ENCODE data around the gene ZNF804A.

Gene ZNF804A

DNA sequence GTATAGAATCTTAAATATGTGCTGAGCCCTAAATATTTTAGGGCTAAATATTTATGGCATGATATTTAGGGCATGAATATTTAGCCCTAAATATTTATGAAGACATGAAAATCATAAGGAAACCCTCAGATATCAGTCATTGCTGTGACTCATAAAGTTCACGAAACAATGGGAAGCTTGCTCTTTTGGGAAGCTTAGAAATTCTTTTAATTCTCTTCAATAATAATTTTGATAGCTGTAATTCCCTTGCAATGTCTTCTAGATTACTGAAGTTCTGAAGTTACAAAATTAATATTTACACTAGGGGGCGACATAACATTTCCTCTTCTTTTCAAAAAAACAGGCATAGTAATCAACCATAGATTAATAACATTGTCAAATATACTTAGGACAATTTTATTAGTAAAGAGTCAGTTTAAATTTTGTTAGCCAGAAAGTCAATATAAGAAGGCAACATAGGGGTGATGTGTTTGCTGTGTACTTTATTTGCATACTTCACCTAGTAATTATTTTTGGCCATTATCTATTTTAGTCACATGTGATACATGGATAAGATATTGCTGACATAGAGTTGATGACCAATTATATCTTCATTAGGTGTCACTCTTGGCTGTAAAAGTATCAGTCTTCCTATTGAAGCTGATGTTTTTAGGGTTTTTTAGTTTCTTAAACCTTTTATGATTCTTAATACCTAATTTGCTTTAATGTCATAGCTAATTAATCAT, 13.2 kb downstream of the ZNF804A start:
- DNase-seq, result no peak

DNA sequence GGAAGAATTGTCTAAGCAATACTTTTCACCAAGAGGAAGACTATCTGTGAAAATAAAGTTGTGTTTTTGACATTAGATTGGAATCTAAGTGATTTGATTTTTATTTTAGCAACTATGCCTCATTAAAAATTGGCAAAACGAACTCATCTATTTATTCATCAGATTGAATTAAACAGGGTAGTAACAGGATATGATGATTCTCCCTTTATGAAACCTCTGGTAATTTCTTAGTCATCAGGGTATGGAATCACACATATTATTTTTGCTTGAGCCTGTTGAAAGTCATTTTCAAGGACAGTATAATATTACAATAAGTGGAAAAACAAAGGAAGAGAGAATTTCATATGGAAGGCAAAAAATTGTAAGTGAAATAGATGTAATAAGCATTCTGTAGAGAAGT, 22.0 kb downstream of the ZNF804A start:
- no peak for DNase-seq

DNA sequence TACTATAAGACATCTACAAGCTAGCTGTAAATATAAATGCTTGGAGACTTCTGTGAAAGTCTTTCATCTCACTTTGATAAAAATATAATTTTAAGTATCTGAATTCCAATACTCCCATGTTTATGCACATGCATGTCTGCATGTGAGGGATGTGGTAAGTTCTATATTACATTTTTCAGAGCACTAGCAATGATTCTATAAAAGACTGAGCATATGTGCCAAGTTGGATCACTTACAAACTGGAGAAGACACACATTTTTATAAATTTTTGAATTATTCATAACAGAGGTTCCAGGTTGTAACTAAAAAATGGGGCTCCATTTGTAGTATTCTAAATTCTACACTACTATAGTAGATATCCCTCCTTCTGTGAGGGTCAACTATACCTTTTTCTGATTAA, 26.0 kb downstream of the ZNF804A start:
- DNase-seq, result no peak

GRCh38 chr2:184628051-184628450, 29.7 kb downstream of the ZNF804A start:
- DNase-seq, result no peak

DNA sequence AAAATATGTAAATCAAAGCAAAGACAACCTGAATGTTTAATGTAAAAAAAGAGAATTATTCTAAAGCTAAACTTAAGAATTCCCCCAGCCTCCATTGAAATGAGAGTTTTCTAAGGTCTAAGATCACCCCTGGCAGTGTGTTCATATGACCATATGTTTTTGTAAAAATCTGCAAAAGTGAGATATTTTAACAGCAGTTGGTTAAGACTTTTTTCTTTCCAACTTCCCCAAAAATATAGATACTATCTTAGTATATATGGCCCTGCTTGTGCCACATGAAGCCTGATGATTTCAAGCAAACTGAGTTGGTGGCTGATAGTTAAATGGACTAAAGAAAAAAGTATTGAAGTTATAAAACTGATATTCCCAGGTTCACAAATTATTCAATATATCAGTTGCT, 35.4 kb downstream of the ZNF804A start:
- DNase-seq, result no peak

DNA sequence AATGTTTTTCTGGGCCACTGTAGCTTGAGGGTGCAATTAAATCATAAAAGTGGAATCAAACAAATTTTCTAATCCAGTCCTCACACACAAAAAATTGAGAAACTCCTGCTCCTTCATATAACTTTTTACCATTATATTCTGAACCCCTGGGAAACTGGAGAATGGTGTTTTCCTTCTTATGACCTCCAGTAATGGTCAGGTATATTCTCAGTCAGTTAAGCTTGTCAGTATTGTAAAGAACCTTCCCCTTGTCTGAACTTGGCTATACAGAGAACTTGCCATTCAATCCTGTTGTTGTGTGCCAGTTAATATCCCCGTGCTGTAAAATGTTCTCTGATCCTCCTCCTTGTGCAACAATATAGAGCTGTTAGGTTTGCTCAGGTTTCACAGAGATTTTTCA, 39.5 kb downstream of the ZNF804A start:
- DNase-seq, result no peak

DNA sequence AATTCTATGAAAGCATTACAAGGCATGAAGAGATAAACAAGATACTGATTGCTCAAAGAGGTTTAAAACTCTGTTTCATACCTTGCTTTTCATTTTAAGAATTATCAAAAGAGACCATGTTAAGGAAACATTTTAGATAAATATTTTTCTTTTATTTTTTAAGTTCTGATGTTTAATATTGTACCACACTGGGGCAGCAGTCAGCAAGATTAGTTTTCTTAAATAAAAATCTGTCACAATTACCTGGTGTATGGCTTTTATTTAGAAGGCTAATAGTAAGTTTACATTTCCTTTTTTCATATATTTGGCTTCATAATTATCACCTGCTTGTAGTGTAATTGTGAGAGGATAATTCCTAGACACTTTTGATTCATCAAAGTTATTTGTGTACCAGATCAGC, 46.4 kb downstream of the ZNF804A start:
- DNase-seq, result no peak

DNA sequence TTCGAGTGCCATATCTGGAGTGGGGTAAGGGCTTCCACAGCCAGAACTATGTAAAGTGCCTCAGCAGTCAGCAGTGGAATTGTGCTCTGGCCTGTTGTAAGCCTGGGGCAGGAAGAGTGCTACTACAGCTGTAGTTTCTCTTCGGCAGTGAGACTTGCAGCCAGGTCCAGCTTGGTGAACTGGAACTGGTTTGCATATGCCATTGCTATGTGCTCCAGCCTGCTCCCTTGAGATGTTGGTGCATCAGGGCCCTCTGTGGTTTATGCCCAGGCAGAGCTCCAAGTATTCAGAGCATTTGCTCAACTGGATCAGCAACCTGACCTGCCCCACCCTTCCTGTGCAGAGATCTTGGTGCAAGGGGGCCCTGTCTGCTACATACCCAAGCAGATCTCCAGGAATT, 47.8 kb downstream of the ZNF804A start:
- no peak for DNase-seq

DNA sequence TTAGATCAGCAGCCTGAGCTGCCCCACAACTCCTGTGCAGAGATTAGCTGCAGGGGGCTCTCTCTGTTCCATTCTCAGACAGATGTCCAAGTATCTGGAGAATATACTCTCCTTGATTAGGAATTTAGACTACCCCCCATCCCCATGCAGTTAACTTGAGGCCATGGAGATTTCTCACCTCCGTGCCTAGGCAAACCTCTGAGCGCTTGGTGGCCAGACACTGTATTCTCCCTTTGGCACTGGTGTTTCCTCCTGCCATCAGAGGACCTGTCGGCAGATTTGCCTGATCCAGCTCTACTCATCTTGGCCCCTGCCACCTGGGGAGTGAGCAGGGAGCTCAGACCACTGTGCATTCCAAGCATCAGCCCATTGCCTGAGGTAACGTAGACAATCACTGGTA, 48.3 kb downstream of the ZNF804A start:
- no peak for DNase-seq

DNA sequence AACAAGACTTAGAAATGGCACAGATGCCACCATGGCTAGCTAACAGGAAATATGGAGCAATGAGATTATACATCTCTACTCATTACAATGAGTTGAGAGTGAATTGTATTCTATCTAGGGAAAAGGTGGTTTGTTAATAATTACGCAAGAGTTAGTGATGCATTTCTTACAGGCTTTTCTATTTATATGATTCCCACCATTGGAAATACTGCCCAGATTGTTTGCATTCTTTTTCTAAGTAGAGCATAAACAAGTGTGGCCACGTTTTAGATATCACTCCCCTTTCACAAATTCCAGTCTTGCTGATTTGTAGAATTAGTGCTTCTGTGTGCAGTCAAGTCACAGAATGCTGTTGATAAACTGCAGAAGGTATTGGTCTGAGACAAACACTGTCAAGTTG, 56.6 kb downstream of the ZNF804A start:
- no peak for DNase-seq

- no peak for DNase-seq
Observed at GRCh38 chr2:184677171-184677570, 78.8 kb downstream of the ZNF804A start.

GRCh38 chr2:184679219-184680018, 81.1 kb downstream of the ZNF804A start:
- DNase-seq, result no peak

DNA sequence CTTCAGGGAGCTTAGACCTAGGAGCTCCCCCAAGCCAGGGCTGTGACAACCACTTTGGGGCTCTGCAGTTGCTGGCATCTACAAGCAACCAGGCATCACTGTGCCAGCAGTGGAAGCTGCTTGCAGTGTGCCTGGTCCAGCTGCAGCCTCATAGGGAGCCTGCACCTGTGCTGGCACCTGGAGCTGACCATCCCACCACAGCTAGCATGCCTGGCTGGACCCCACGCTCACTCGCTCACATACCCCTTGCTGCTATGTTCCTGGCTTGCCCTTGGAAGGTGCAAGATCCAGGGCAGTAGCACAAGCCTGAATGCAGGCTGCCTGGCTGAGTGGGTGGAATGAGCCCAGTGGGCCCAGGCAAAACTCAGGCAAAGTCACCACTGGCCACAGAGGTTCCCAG, 82.5 kb downstream of the ZNF804A start:
- DNase-seq, result no peak

DNA sequence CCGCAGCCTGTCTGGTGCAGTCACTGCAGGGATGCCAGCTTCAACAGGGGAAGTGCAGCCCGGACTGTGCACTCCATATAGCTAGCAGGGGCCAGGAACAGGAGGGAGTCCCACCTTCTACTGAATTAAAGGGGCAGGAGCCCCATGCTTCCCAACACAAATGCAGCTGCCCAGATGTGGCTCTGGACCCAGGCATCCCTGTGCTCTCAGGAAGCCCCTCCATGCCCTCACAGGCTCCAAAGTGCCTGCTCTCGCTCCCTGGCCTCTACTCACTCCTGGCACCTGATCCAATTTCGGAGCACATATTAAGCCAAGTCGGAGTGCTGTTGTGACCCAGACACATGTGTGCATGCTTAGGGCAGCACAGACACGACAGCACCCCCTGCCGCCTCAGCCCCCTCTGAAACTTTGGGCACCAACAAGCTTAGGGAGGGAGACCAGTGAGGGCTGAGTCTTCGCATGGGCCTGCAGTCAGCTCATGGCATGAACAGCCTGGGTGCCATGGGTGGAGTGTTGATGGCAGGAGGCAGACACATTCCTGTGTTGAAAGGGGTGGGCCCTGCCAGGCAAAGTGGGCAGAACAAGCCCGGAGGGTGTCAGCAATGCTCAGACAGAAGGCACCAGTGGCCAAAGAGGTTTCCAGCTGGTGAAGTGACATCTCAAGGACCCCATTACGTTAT, 83.5 kb downstream of the ZNF804A start:
- no peak for DNase-seq

- no peak for DNase-seq
Observed at GRCh38 chr2:184683911-184684310, 85.6 kb downstream of the ZNF804A start.

DNA sequence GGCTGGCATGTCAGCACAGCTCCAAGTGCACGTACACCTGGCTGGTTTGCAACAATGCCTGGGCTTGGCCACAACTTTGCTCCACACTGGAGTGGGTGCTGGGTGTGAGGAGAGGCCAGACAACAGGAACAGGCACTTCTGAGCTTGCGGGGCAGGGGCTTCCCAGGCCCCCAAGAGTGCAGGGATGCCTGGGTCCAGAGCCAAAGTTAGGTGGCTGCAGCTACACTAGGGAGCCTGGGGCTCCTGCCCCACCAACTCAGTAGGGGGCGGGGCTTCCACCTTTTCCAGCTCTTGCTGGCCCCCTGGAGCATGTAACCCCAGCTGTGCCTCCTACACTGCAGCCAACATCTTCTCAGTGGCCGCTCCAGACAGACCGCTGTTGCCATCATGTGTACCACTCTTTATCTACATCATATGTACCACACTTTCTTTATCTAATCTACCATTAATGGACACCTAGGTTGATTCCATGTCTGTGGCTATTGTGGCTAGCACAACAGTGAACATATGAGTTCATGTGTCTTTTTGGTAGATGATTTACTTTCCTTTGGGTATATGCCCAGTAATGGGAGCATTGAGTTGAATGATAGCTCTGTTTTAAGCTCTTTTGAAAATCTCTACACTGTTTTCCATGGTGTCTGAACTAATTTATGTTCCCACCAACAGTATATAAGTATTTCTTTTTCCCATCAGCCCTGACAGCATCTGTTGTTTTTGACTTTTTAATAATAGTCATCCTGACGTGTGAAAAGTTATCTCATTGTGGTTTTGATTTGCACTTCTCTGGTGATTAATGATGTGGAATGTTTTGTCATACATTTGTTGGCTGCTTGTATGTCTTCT, 87.9 kb downstream of the ZNF804A start:
- no peak for DNase-seq

- DNase-seq, result no peak
Observed at GRCh38 chr2:184689638-184690037, 91.3 kb downstream of the ZNF804A start.

DNA sequence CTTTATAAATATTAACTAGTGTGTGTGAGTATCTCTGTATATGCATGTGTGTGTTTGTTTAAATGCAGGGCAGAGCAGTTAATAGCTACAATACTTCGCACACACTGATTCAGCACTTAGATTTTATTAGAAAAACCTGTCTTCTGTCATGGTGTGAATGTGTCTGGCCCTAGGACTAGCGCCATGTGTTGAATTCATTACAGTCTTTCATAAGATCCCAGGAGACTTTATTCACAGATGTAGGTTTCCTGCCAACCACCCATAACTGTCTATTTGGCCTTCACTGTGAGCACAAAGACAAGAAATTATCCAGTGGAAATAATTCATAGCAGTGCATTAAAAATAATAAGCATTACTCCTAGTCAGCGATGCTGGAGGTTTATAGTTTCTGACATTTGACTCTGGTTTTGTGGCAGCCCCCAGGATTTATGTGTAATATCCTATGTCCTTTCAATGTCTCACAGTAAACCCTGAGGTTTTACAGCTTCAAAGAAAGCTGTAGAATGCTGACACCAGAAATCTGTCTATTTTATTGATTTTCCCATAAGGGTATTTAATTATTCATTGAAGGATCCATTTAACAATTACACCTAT, 93.9 kb downstream of the ZNF804A start:
- DNase-seq, result no peak

GRCh38 chr2:184696644-184697043, 98.3 kb downstream of the ZNF804A start:
- no peak for DNase-seq

DNA sequence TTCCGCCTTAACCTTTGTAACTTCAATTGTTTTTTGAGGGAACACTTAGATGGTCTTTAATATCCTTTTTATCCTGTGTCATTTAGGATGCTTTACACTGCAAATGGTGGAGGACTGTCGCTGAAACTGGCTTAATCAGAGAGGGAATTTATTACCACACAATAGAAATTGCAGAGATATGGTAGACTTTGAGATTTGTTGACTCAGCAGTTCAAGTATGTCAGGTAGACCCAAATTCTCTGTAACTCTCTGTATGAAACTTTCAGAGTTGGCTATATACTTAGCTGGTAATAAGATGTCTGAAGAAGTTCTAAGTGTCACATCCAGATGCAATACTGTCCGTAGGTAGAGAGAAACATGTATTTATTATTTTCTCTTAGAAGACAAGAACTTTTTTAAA, 100.1 kb downstream of the ZNF804A start:
- no peak for DNase-seq

GRCh38 chr2:184721881-184722280, 123.6 kb downstream of the ZNF804A start:
- DNase-seq, result no peak

- no peak for DNase-seq
Observed at GRCh38 chr2:184727813-184728212, 129.5 kb downstream of the ZNF804A start.

DNA sequence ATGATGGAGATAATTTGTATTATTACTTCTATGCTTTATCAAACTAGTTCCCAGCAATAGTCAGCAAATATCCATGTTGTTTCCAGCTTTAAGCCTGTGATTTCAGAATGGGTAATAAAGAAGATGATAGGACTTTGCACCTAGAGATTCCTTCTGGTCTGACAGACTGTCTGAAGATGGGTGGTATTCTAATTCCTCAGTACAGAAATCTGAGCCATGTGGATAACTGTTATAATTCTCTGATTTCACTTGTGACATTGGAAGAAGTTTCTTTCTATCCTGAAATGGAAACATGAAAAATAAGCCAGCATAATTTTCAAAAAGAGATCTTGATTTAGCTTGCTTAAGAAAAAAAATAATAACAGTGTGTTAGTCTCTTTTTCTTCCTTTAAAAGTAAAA, 130.1 kb downstream of the ZNF804A start:
- DNase-seq, result no peak
